GM10248 (cell line): ENCODE data around the gene SUV39H1.

ENCODE experiments used
- CTCF ChIA-PET: fragments of 300-600 bp; sonication (Branson Sonifier 250); formaldehyde crosslinking; extraction: SDS; loops from one replicate; lab custom pipeline; 2021; ENCODE audit warnings: antibody characterized with exemption; lab: Yijun Ruan, JAX
- POLR2A ChIA-PET: fragments of 350-650 bp; sonication (Branson Sonifier 250); formaldehyde crosslinking; extraction: SDS; loops from one replicate; lab custom pipeline; 2020; ENCODE audit warnings: antibody characterized with exemption; lab: Yijun Ruan, JAX
- DNase-seq: peaks from one replicate; pipeline ENCODE4 v3.0.0; 2012; ENCODE audit errors: extremely low spot score
- TF ChIP-seq, protein P1 (sequence below): IDR thresholded peaks from 2 replicates; pipeline ENCODE4 v1.5.1; 2012; ENCODE audit warnings: mild to moderate bottlenecking, low read depth; ENCODE audit errors: extremely low read depth, missing control alignments, control extremely low read depth

Gene SUV39H1

DNA sequence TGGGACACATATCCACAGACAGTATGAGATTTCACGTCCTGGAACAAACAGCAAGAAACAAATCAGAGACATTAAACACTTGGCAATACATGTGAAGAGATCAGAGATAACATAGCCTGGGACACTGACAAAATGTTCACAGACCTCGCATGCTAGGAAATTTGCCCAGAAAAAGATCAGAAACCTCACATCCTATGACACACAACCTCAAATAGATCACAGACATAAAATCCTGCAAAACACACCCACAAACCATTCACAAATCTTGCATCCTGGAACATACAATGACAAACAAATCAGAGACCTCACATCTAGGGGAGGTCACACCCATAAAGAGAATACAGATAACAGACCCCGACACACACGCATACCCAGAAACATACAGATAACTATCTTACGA is 18.0 kb downstream of the SUV39H1 start:
- TF ChIP-seq, protein P1, sequence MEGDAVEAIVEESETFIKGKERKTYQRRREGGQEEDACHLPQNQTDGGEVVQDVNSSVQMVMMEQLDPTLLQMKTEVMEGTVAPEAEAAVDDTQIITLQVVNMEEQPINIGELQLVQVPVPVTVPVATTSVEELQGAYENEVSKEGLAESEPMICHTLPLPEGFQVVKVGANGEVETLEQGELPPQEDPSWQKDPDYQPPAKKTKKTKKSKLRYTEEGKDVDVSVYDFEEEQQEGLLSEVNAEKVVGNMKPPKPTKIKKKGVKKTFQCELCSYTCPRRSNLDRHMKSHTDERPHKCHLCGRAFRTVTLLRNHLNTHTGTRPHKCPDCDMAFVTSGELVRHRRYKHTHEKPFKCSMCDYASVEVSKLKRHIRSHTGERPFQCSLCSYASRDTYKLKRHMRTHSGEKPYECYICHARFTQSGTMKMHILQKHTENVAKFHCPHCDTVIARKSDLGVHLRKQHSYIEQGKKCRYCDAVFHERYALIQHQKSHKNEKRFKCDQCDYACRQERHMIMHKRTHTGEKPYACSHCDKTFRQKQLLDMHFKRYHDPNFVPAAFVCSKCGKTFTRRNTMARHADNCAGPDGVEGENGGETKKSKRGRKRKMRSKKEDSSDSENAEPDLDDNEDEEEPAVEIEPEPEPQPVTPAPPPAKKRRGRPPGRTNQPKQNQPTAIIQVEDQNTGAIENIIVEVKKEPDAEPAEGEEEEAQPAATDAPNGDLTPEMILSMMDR, result no peak
- ChIA-PET CTCF (no interaction called here), POLR2A (no interaction called here)
- DNase-seq, result no peak

DNA sequence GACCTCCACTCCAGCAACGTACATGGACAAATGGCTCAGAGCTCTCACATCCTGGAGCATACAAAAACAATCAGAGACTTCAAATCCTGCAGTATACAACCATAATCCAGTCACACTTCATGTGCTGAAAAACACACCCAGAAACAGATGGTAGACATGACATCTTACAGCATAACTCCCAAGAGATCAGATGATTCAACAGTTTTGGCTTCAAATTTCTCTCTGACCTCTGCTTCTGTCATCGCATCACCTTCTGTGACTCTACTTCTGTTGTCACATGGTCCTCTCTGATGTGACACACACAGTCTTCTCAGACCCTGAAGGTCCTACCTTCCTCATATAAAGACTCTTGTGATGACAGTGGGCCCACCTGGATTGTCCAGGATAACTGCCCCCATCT is 18.5 kb downstream of the SUV39H1 start:
- ChIA-PET POLR2A (no interaction called here), CTCF (no interaction called here)
- TF ChIP-seq, protein P1, result no peak
- DNase-seq, result no peak

DNA sequence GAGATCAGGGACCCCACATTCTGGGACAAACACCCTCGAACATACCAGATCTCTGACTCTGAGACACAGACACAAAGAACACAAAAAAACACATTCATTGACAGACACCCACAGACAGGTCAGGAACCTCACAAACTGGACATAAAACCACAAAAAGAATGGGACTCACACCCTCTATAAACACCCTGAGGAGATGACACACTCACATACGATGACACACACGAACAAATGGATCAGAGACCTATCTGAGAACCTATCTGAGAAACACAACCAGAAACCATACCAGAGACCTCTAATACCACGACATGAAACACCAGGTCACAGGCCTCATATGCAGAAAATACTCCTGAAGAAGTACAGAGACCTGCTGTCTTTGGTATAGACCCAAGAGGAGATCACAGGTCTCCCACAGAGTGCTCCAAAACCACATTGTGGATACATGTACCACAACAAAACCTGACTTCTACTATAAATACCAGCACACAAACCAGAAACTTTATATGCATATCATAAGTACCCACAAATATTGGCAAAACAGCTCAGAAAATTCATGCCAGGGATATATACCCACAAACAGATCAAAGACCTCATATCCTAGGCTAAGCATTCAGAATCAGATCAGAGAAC is 19.5 kb downstream of the SUV39H1 start:
- POLR2A ChIA-PET, result no interaction called here
- DNase-seq, result no peak
- TF ChIP-seq, protein P1, result no peak
- CTCF ChIA-PET, result no interaction called here

DNA sequence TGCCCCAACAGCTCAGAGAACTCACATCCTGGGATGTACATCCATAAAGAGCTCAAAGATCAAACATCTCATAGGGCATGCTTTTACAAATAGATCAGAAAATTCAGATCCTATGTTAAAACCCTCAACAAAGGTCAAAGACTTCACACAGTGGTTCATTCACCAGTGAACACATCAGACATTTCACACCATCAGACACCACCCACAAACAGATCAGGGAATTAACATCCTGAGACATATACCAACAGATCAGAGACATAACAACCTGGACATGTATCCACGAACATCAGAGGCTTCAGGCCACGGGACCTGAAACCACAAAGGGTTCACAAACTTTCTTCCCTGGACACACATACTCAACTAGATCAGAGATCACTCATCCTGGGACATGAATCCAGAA is 23.4 kb downstream of the SUV39H1 start:
- ChIA-PET POLR2A (no interaction called here), CTCF (no interaction called here)
- TF ChIP-seq, protein P1, result no peak
- DNase-seq, result no peak

DNA sequence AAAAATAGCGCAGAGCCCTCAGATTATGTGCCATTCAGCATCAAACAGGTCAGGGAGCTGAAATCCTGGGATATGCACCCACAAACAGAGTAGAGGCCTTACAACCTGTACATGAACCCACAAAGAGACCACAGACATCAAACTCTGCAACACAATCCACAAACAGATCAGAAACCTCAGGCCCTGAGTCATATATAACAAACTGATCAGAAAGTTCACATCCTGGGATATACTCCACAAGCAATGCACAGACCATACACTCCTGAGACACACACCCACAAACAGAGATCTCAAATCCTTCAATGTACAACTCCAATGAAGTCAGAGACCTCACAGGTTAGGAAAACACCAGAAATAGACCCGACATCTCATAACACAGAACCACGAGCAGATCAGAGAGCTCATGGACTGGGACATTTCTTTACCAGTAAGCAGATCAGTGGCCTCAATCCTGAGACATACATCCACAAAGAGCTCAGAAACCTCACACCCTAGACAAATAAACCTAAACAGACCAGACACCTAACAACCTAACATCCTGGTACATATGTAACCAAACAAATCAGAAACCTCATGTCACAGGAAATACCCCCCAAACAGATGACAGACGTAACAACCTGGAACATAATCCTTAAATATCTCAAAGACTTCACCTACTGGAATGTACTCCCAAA is 24.2 kb downstream of the SUV39H1 start:
- POLR2A ChIA-PET, result no interaction called here
- DNase-seq, result no peak
- CTCF ChIA-PET, result no interaction called here
- TF ChIP-seq, protein P1, result no peak

DNA sequence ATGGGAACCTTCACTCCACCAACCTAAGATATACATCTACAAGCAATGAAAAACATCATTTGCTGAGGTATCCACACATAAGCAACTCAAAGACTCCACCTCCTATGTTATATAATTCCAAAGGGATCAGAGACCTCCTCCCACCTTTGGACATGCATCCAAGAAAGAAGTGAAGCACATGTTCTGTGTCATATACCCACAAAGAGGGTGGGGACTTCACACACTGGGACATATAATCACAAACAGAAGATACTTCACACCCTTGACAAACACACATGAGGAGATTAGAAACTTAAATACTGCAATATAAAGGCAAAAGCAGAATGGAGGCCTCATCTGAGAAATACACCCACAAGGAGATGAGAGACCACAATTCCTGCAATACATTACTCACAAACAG is 25.4 kb downstream of the SUV39H1 start:
- TF ChIP-seq, protein P1, result no peak
- DNase-seq, result no peak
- ChIA-PET POLR2A (no interaction called here), CTCF (no interaction called here)
